ENCODE measurements around the gene RYR2. TPM values are rescaled to one million over a fixed set of nuclear protein-coding genes. Genes with fewer than 3 reads are reported as not detected.
"Not testable (repeated sequence)": the region's sequence is repeated elsewhere in the genome, so short reads cannot be mapped to it uniquely, and the experiment has no call there.

The RYR2 gene
- total and polyA plus RNA-seq, 8 donors: 0.25 to 33.5 (median 2.5) TPM

DNA sequence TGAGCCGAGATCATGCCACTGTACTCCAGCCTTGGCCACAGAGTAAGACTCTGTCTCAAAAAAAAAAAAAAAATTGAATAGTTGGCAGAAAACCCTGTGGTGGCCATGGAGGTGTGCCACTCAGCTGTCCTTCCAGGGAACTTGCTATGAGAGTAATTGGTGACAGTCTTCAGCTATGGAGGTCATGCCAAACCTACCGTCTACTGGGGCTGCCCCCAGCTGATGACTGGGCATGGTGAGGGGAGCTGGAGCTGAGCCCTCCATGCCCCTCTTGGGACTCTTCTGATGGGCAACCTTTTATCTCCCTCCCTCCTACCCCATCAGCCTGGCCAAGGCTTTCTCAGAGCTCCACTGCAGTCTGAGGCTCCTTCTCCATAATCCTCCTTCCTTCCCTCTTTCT lies 84.2 kb downstream of the RYR2 start:
- no peaks in the 10 kb centered on the region for H3K36me3 ChIP-seq
- H3K9me3 ChIP-seq: peaks cover 0 to 12% (median 4%) of the 10 kb centered on the region in 4 donors
- WGBS, 5 donors: 88 to 92% (median 89%) methylated on average over 2 of the region's 2 CpGs
- TF ChIP-seq POLR2AphosphoS5 (IDR thresholded peaks at IDR 0.05): no peak
- TF ChIP-seq, protein P1, sequence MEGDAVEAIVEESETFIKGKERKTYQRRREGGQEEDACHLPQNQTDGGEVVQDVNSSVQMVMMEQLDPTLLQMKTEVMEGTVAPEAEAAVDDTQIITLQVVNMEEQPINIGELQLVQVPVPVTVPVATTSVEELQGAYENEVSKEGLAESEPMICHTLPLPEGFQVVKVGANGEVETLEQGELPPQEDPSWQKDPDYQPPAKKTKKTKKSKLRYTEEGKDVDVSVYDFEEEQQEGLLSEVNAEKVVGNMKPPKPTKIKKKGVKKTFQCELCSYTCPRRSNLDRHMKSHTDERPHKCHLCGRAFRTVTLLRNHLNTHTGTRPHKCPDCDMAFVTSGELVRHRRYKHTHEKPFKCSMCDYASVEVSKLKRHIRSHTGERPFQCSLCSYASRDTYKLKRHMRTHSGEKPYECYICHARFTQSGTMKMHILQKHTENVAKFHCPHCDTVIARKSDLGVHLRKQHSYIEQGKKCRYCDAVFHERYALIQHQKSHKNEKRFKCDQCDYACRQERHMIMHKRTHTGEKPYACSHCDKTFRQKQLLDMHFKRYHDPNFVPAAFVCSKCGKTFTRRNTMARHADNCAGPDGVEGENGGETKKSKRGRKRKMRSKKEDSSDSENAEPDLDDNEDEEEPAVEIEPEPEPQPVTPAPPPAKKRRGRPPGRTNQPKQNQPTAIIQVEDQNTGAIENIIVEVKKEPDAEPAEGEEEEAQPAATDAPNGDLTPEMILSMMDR (IDR thresholded peaks at IDR 0.05): no peak
- no peak for TF ChIP-seq EP300 (IDR thresholded peaks at IDR 0.05)
- TF ChIP-seq POLR2A (IDR thresholded peaks at IDR 0.05): no peak
- H3K27me3 ChIP-seq: no peaks in the 10 kb centered on the region
- no peak overlapping the region for H3K27ac ChIP-seq
- intact Hi-C loops (cut with DNase I; ENCODE audit: low total_unique reads): no loop called here
- H3K4me3 ChIP-seq: no peak overlapping the region
- H3K4me1 ChIP-seq: no peaks in the 10 kb centered on the region
- no peak for DNase-seq

DNA sequence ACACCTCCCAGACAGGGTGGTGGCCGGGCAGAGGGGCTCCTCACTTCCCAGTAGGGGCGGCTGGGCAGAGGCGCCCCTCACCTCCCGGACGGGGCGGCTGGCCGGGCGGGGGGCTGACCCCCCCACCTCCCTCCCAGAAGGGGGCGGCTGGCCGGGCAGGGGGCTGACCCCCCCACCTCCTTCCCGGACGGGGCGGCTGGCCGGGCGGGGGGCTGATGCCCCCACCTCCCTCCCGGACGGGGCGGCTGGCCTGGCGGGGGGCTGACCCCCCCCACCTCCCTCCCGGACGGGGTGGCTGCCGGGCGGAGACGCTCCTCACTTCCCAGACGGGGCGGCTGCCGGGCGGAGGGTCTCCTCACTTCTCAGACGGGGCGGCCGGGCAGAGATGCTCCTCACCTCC lies 85.3 kb downstream of the RYR2 start:
- intact Hi-C loops (cut with DNase I; ENCODE audit: low total_unique reads); DNase-seq; H3K27me3 ChIP-seq; H3K4me3 ChIP-seq; H3K4me1 ChIP-seq; H3K27ac ChIP-seq; H3K36me3 ChIP-seq: not testable (repeated sequence)
- 97 to 100% methylated on average over 12 to 16 of the region's 31 CpGs; no CpG with 5 or more reads in 3 of the 5 donors for WGBS, 5 donors
- peaks cover 0 to 23% (median 15%) of the 10 kb centered on the region in 4 donors for H3K9me3 ChIP-seq

DNA sequence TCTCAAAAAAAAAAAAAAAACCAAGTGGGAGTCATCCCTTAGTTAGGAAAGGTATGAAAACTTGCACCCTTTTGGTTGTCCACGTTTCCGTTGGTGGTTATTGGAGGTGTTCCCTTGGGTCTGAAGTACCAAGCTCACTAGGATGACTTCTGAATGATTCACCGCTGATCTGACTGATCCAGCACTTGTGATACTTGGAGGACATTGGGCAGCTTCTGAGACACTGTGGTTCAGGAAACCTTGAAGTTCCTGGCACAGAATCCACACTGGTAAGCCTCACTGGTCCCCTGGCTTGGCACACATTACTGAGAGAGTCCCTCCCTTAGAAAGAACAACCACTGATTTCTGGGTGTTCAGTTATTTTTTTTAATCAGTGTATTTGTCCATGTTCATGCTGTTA lies 91.9 kb downstream of the RYR2 start:
- Histone ChIP-seq H3K27me3 (no peaks in the 10 kb centered on the region), H3K27ac (no peak overlapping the region), H3K36me3 (no peaks in the 10 kb centered on the region), H3K9me3 (peaks cover 0 to 25% (median 15%) of the 10 kb centered on the region in 4 donors), H3K4me1 (no peaks in the 10 kb centered on the region), H3K4me3 (no peak overlapping the region)
- TF ChIP-seq EP300 (IDR thresholded peaks at IDR 0.05) (no peak), POLR2AphosphoS5 (IDR thresholded peaks at IDR 0.05) (no peak), POLR2A (IDR thresholded peaks at IDR 0.05) (no peak)
- TF ChIP-seq, protein P1 (IDR thresholded peaks at IDR 0.05): no peak
- DNase-seq: no peak
- WGBS, 5 donors: 37 to 64% (median 46%) methylated on average over 3 of the region's 3 CpGs
- intact Hi-C loops (cut with DNase I; ENCODE audit: low total_unique reads): no loop called here

DNA sequence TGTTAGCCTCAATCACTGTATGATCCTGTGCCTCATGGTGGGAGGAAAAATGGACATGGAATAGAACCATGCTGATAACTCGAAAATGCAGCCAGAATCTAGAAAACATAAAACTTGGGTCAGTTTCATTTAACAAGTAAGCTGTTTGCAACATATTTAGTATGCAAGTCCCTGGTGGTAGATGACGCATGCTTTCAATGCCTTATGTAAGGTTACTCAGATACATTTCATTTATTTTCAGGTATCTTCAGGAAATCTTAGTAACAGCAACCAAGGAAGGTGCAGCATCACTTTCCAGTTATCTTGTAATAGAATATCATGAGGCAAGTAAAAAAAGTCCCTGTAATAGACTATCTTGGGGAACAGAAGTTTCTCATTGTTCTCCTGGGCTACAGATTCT lies 92.9 kb downstream of the RYR2 start:
- Histone ChIP-seq H3K27ac (no peak overlapping the region), H3K9me3 (peaks cover 0 to 25% (median 15%) of the 10 kb centered on the region in 4 donors), H3K36me3 (no peaks in the 10 kb centered on the region), H3K27me3 (no peaks in the 10 kb centered on the region), H3K4me1 (no peaks in the 10 kb centered on the region), H3K4me3 (no peak overlapping the region)
- DNase-seq: no peak
- 79 to 91% (median 90%) methylated on average over 2 of the region's 2 CpGs for WGBS, 5 donors
- intact Hi-C loops (cut with DNase I; ENCODE audit: low total_unique reads): no loop called here
- TF ChIP-seq, protein P1 (IDR thresholded peaks at IDR 0.05): no peak
- TF ChIP-seq POLR2AphosphoS5 (IDR thresholded peaks at IDR 0.05) (no peak), EP300 (IDR thresholded peaks at IDR 0.05) (no peak), POLR2A (IDR thresholded peaks at IDR 0.05) (no peak)

DNA sequence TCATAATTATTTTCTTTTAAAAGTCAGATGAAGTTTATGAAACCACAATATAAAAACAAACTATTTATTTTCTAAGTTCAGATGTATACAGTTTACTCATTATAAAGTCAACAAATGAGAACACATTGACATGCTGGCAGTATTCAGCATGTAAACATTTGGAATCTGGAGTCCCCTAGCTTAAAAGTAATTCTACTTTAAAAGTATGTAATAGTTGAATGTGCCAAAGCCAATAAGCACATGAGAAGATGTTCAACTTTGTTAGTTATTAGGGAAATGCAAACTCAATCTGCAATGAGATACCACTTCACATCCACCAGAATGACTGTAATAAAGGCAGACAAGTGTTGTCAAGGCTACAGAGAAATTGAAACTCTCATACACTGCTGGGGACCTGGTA lies 96.6 kb downstream of the RYR2 start:
- DNase-seq: no peak
- H3K27me3 ChIP-seq: no peaks in the 10 kb centered on the region
- H3K4me1 ChIP-seq: peaks cover 0 to 18% (median 7%) of the 10 kb centered on the region in 4 donors

More for the DNA sequence above, 96.6 kb downstream of the RYR2 start:
- Histone ChIP-seq H3K4me3 (no peak overlapping the region), H3K9me3 (no peaks in the 10 kb centered on the region), H3K36me3 (no peaks in the 10 kb centered on the region), H3K27ac (no peak overlapping the region)
- intact Hi-C loops (cut with DNase I; ENCODE audit: low total_unique reads): no loop called here
- TF ChIP-seq POLR2A (IDR thresholded peaks at IDR 0.05): no peak
- TF ChIP-seq EP300 (IDR thresholded peaks at IDR 0.05): no peak
- TF ChIP-seq, protein P1 (IDR thresholded peaks at IDR 0.05): no peak
- TF ChIP-seq POLR2AphosphoS5 (IDR thresholded peaks at IDR 0.05): no peak
